ENCODE results near the gene RNF212B.
"Not testable (repeated sequence)": the region's sequence is repeated elsewhere in the genome, so short reads cannot be mapped to it uniquely, and the experiment has no call there.

The RNF212B gene

GRCh38 chr14:23241061-23241715, 3.5 kb downstream of the RNF212B start:
- DNase-seq (ENCODE audit: low read depth); H3K4me3 ChIP-seq (ENCODE audit: low read depth, low read length): not testable (repeated sequence)

GRCh38 chr14:23242076-23242475, 4.3 kb downstream of the RNF212B start:
- DNase-seq (ENCODE audit: low read depth), result no peak
- H3K4me3 ChIP-seq (ENCODE audit: low read depth, low read length), result no peak overlapping the region

- no peak overlapping the region for H3K4me3 ChIP-seq (ENCODE audit: low read depth, low read length)
- no peak for DNase-seq (ENCODE audit: low read depth)
Observed at GRCh38 chr14:23243066-23243465, 5.3 kb downstream of the RNF212B start.

- DNase-seq (ENCODE audit: low read depth), result no peak
Observed at GRCh38 chr14:23245282-23245681, 7.5 kb downstream of the RNF212B start.

GRCh38 chr14:23248601-23249000, 10.9 kb downstream of the RNF212B start:
- no peak overlapping the region for H3K4me3 ChIP-seq (ENCODE audit: low read depth, low read length)
- DNase-seq (ENCODE audit: low read depth), result no peak

More at GRCh38 chr14:23245282-23245681, 7.5 kb downstream of the RNF212B start:
- H3K4me3 ChIP-seq (ENCODE audit: low read depth, low read length), result no peak overlapping the region

GRCh38 chr14:23249824-23250223, 12.1 kb downstream of the RNF212B start:
- no peak for DNase-seq (ENCODE audit: low read depth)
- no peak overlapping the region for H3K4me3 ChIP-seq (ENCODE audit: low read depth, low read length)

- no peak for DNase-seq (ENCODE audit: low read depth)
- no peak overlapping the region for H3K4me3 ChIP-seq (ENCODE audit: low read depth, low read length)
Observed at GRCh38 chr14:23252006-23252405, 14.3 kb downstream of the RNF212B start.

- H3K4me3 ChIP-seq (ENCODE audit: low read depth, low read length), result no peak overlapping the region
- DNase-seq (ENCODE audit: low read depth), result no peak
Observed at GRCh38 chr14:23252420-23253333, 14.9 kb downstream of the RNF212B start.

- DNase-seq (ENCODE audit: low read depth), result no peak
Observed at GRCh38 chr14:23258256-23258655, 20.5 kb downstream of the RNF212B start.

GRCh38 chr14:23259426-23259825, 21.7 kb downstream of the RNF212B start:
- DNase-seq (ENCODE audit: low read depth), result no peak
- H3K4me3 ChIP-seq (ENCODE audit: low read depth, low read length), result no peak overlapping the region

More at GRCh38 chr14:23258256-23258655, 20.5 kb downstream of the RNF212B start:
- H3K4me3 ChIP-seq (ENCODE audit: low read depth, low read length), result no peak overlapping the region

- not testable (repeated sequence) for DNase-seq (ENCODE audit: low read depth)
Observed at GRCh38 chr14:23260849-23261248, 23.1 kb downstream of the RNF212B start.

GRCh38 chr14:23269193-23269592, 31.5 kb downstream of the RNF212B start:
- no peak for DNase-seq (ENCODE audit: low read depth)
- H3K4me3 ChIP-seq (ENCODE audit: low read depth, low read length), result no peak overlapping the region

More at GRCh38 chr14:23260849-23261248, 23.1 kb downstream of the RNF212B start:
- H3K4me3 ChIP-seq (ENCODE audit: low read depth, low read length), result not testable (repeated sequence)

- no peak overlapping the region for H3K4me3 ChIP-seq (ENCODE audit: low read depth, low read length)
- no peak for DNase-seq (ENCODE audit: low read depth)
Observed at GRCh38 chr14:23275412-23275811, 37.7 kb downstream of the RNF212B start.

GRCh38 chr14:23277189-23277588, 39.5 kb downstream of the RNF212B start:
- no peak overlapping the region for H3K4me3 ChIP-seq (ENCODE audit: low read depth, low read length)
- no peak for DNase-seq (ENCODE audit: low read depth)

GRCh38 chr14:23277928-23278327, 40.2 kb downstream of the RNF212B start:
- not testable (repeated sequence) for DNase-seq (ENCODE audit: low read depth); H3K4me3 ChIP-seq (ENCODE audit: low read depth, low read length)

GRCh38 chr14:23281247-23281646, 43.5 kb downstream of the RNF212B start:
- no peak overlapping the region for H3K4me3 ChIP-seq (ENCODE audit: low read depth, low read length)
- DNase-seq (ENCODE audit: low read depth), result no peak

GRCh38 chr14:23284654-23285529, 47.2 kb downstream of the RNF212B start:
- DNase-seq (ENCODE audit: low read depth), result no peak
- peak overlapping the region; percentile 95 for H3K4me3 ChIP-seq (ENCODE audit: low read depth, low read length)

- no peak for DNase-seq (ENCODE audit: low read depth)
- H3K4me3 ChIP-seq (ENCODE audit: low read depth, low read length), result peak overlapping the region; percentile 95
Observed at GRCh38 chr14:23285530-23286019, 47.8 kb downstream of the RNF212B start.
